ENCODE data around the gene AMMECR1L.
"Not testable (repeated sequence)": the region's sequence is repeated elsewhere in the genome, so short reads cannot be mapped to it uniquely, and the experiment has no call there.

The AMMECR1L gene

GRCh38 chr2:127844973-127845372 is 40.8 kb downstream of the AMMECR1L start:
- H3K27ac ChIP-seq (ENCODE audit: low read depth, low read length), result no peak overlapping the region
- H3K4me3 ChIP-seq (ENCODE audit: low read depth in 1 of 2, low read length in 2 of 2), result no peak overlapping the region
- no peaks in the 10 kb centered on the region for H3K4me1 ChIP-seq (ENCODE audit: control insufficient read depth in 1 of 2, insufficient read depth in 2 of 2, low read length in 2 of 2)
- no peaks in the 10 kb centered on the region for H3K27me3 ChIP-seq (ENCODE audit: control insufficient read depth in 1 of 2, insufficient read depth in 2 of 2, low read length in 2 of 2)
- H3K9ac ChIP-seq (ENCODE audit: low read depth in 1 of 2, low read length in 2 of 2), result no peak overlapping the region
- peaks cover 17 to 39% of the 10 kb centered on the region in 2 donors for H3K36me3 ChIP-seq (ENCODE audit: control insufficient read depth in 1 of 2, insufficient read depth in 2 of 2, low read length in 2 of 2)
- no peaks in the 10 kb centered on the region for H3K9me3 ChIP-seq (ENCODE audit: control insufficient read depth in 1 of 2, low read length in 2 of 2)

DNA sequence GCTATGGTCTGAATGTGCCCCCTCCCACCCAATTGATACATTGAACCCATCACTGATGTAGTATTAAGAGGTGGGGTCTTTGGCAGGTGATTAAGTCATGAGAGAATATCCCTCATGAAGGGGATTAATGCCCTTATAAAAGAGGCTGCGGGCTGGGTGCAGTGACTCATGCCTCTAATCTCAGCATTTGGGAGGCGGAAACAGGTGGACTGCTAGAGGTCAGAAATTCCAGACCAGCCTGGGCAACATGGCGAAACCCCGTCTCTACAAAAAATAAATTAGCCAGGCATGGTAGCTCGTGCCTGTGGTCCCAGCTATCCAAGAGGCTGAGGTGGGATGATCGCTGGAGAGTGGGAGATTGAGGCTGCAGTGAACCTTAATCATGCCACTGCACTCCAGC is 42.1 kb downstream of the AMMECR1L start:
- H3K9me3 ChIP-seq (ENCODE audit: control insufficient read depth in 1 of 2, low read length in 2 of 2), result no peaks in the 10 kb centered on the region
- no peaks in the 10 kb centered on the region for H3K27me3 ChIP-seq (ENCODE audit: control insufficient read depth in 1 of 2, insufficient read depth in 2 of 2, low read length in 2 of 2)
- H3K4me3 ChIP-seq (ENCODE audit: low read depth in 1 of 2, low read length in 2 of 2), result no peak overlapping the region
- H3K9ac ChIP-seq (ENCODE audit: low read depth in 1 of 2, low read length in 2 of 2), result no peak overlapping the region
- H3K4me1 ChIP-seq (ENCODE audit: control insufficient read depth in 1 of 2, insufficient read depth in 2 of 2, low read length in 2 of 2), result no peaks in the 10 kb centered on the region
- H3K27ac ChIP-seq (ENCODE audit: low read depth, low read length), result no peak overlapping the region
- peaks cover 17 to 32% of the 10 kb centered on the region in 2 donors for H3K36me3 ChIP-seq (ENCODE audit: control insufficient read depth in 1 of 2, insufficient read depth in 2 of 2, low read length in 2 of 2)

- H3K4me1 ChIP-seq (ENCODE audit: control insufficient read depth in 1 of 2, insufficient read depth in 2 of 2, low read length in 2 of 2), result no peaks in the 10 kb centered on the region
- H3K27ac ChIP-seq (ENCODE audit: low read depth, low read length), result no peak overlapping the region
- H3K36me3 ChIP-seq (ENCODE audit: control insufficient read depth in 1 of 2, insufficient read depth in 2 of 2, low read length in 2 of 2), result peaks cover 8 to 14% of the 10 kb centered on the region in 2 donors
- H3K9me3 ChIP-seq (ENCODE audit: control insufficient read depth in 1 of 2, low read length in 2 of 2), result no peaks in the 10 kb centered on the region
- no peaks in the 10 kb centered on the region for H3K27me3 ChIP-seq (ENCODE audit: control insufficient read depth in 1 of 2, insufficient read depth in 2 of 2, low read length in 2 of 2)
- H3K9ac ChIP-seq (ENCODE audit: low read depth in 1 of 2, low read length in 2 of 2), result no peak overlapping the region
- no peak overlapping the region for H3K4me3 ChIP-seq (ENCODE audit: low read depth in 1 of 2, low read length in 2 of 2)
These were observed 44.1 kb downstream of the AMMECR1L start for GRCh38 chr2:127841466-127842178.

DNA sequence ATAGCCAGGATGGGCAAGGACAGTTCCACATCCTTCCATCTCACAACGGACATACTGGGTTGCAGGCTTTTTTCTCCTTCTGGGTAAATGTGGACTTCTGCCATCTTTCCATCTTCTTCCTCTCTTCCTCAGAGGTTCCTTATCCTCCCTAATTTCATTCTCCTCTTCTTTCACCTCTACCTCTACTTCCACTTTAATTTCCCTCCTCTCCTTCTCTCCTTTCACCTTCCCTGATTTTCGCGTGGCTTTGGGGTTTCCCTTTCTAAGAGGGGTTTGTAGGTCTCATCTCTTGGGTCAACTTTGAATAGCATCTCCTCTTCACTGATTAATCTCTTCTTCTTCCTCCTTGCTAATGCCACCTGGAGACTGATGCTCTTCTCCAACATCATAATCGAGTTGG is 44.9 kb downstream of the AMMECR1L start:
- H3K4me1 ChIP-seq (ENCODE audit: control insufficient read depth in 1 of 2, insufficient read depth in 2 of 2, low read length in 2 of 2), result no peaks in the 10 kb centered on the region
- no peak overlapping the region for H3K27ac ChIP-seq (ENCODE audit: low read depth, low read length)
- peaks cover 4 to 6% of the 10 kb centered on the region in 2 donors for H3K36me3 ChIP-seq (ENCODE audit: control insufficient read depth in 1 of 2, insufficient read depth in 2 of 2, low read length in 2 of 2)
- H3K4me3 ChIP-seq (ENCODE audit: low read depth in 1 of 2, low read length in 2 of 2), result no peak overlapping the region
- no peaks in the 10 kb centered on the region for H3K9me3 ChIP-seq (ENCODE audit: control insufficient read depth in 1 of 2, low read length in 2 of 2)
- H3K9ac ChIP-seq (ENCODE audit: low read depth in 1 of 2, low read length in 2 of 2), result no peak overlapping the region
- H3K27me3 ChIP-seq (ENCODE audit: control insufficient read depth in 1 of 2, insufficient read depth in 2 of 2, low read length in 2 of 2), result no peaks in the 10 kb centered on the region

DNA sequence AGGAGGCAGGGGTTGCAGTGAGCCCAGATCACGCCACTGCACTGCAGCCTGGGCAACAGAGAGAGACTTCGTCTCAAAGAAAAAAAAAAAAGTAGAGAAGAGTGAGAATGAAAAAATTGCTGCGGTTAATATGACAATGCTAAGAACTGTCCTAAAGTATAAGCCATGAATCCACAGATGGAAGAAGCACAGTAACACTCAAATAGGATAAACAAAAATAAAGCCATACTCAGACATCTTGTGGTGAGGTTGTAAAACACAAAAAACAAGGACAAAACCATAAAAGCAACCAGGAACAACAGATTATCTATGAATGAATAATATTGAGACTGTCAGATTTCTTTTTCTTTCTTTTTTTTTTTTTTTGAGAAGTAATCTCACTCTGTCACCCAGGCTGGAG is 50.8 kb downstream of the AMMECR1L start:
- H3K9me3 ChIP-seq (ENCODE audit: control insufficient read depth in 1 of 2, low read length in 2 of 2), result no peaks in the 10 kb centered on the region
- no peaks in the 10 kb centered on the region for H3K27me3 ChIP-seq (ENCODE audit: control insufficient read depth in 1 of 2, insufficient read depth in 2 of 2, low read length in 2 of 2)
- H3K27ac ChIP-seq (ENCODE audit: low read depth, low read length), result no peak overlapping the region
- H3K4me3 ChIP-seq (ENCODE audit: low read depth in 1 of 2, low read length in 2 of 2), result no peak overlapping the region
- peaks cover 5 to 7% of the 10 kb centered on the region in 2 donors for H3K4me1 ChIP-seq (ENCODE audit: control insufficient read depth in 1 of 2, insufficient read depth in 2 of 2, low read length in 2 of 2)
- H3K36me3 ChIP-seq (ENCODE audit: control insufficient read depth in 1 of 2, insufficient read depth in 2 of 2, low read length in 2 of 2), result no peaks in the 10 kb centered on the region
- no peak overlapping the region for H3K9ac ChIP-seq (ENCODE audit: low read depth in 1 of 2, low read length in 2 of 2)

DNA sequence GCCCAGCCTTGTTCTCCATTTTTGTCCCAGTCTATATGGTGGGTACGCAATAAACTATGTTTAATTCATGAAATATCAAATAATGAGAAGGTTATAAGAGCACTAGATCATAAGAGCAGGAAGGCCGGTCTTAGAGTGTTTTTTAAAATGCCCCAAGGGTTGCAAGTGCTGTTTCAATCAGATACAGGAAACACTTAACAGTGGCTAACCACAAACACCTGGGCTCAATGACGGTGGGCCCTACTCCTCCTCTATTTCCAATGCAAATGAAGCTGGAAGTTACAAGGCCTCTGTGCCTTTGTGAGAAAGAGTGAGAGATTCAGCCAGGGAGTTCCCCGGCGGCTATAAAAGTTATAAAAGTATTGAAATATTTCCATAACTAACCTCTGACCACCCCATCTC is 55.9 kb downstream of the AMMECR1L start:
- no peak overlapping the region for H3K4me3 ChIP-seq (ENCODE audit: low read depth in 1 of 2, low read length in 2 of 2)
- no peak overlapping the region for H3K27ac ChIP-seq (ENCODE audit: low read depth, low read length)
- no peak overlapping the region for H3K9ac ChIP-seq (ENCODE audit: low read depth in 1 of 2, low read length in 2 of 2)
- no peaks in the 10 kb centered on the region for H3K36me3 ChIP-seq (ENCODE audit: control insufficient read depth in 1 of 2, insufficient read depth in 2 of 2, low read length in 2 of 2)
- H3K9me3 ChIP-seq (ENCODE audit: control insufficient read depth in 1 of 2, low read length in 2 of 2), result no peaks in the 10 kb centered on the region
- no peaks in the 10 kb centered on the region for H3K27me3 ChIP-seq (ENCODE audit: control insufficient read depth in 1 of 2, insufficient read depth in 2 of 2, low read length in 2 of 2)
- H3K4me1 ChIP-seq (ENCODE audit: control insufficient read depth in 1 of 2, insufficient read depth in 2 of 2, low read length in 2 of 2), result peaks cover 10 to 13% of the 10 kb centered on the region in 2 donors

DNA sequence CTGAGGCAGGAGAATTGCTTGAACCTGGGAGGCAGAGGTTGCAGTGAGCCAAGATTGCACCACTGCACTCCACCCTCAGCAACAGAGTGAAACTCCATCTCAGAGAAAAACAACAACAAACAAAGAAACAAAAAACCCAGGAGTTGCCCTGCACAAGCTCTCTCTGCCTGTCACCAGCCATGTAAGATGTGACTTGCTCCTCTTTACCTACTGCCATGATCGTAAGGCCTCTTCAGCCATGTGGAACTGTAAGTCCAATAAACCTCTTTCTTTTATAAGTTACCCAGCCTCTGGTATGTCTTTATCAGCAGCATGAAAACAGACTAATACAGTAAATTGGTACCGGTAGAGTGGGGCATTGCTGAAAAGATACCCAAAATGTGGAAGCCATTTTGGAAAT is 59.0 kb downstream of the AMMECR1L start:
- H3K27ac ChIP-seq (ENCODE audit: low read depth, low read length); H3K9me3 ChIP-seq (ENCODE audit: control insufficient read depth in 1 of 2, low read length in 2 of 2); H3K36me3 ChIP-seq (ENCODE audit: control insufficient read depth in 1 of 2, insufficient read depth in 2 of 2, low read length in 2 of 2); H3K9ac ChIP-seq (ENCODE audit: low read depth in 1 of 2, low read length in 2 of 2); H3K4me3 ChIP-seq (ENCODE audit: low read depth in 1 of 2, low read length in 2 of 2); H3K27me3 ChIP-seq (ENCODE audit: control insufficient read depth in 1 of 2, insufficient read depth in 2 of 2, low read length in 2 of 2): not testable (repeated sequence)
- H3K4me1 ChIP-seq (ENCODE audit: control insufficient read depth in 1 of 2, insufficient read depth in 2 of 2, low read length in 2 of 2), result peaks cover 10 to 12% of the 10 kb centered on the region in 2 donors

- Histone ChIP-seq H3K9ac (ENCODE audit: low read depth in 1 of 2, low read length in 2 of 2) (no peak overlapping the region), H3K36me3 (ENCODE audit: control insufficient read depth in 1 of 2, insufficient read depth in 2 of 2, low read length in 2 of 2) (no peaks in the 10 kb centered on the region), H3K9me3 (ENCODE audit: control insufficient read depth in 1 of 2, low read length in 2 of 2) (peaks cover 0 to 6% of the 10 kb centered on the region in 2 donors), H3K4me3 (ENCODE audit: low read depth in 1 of 2, low read length in 2 of 2) (no peak overlapping the region), H3K27ac (ENCODE audit: low read depth, low read length) (no peak overlapping the region), H3K4me1 (ENCODE audit: control insufficient read depth in 1 of 2, insufficient read depth in 2 of 2, low read length in 2 of 2) (peaks cover 6 to 7% of the 10 kb centered on the region in 2 donors), H3K27me3 (ENCODE audit: control insufficient read depth in 1 of 2, insufficient read depth in 2 of 2, low read length in 2 of 2) (no peaks in the 10 kb centered on the region)
These were observed 59.7 kb downstream of the AMMECR1L start for GRCh38 chr2:127826047-127826446.

DNA sequence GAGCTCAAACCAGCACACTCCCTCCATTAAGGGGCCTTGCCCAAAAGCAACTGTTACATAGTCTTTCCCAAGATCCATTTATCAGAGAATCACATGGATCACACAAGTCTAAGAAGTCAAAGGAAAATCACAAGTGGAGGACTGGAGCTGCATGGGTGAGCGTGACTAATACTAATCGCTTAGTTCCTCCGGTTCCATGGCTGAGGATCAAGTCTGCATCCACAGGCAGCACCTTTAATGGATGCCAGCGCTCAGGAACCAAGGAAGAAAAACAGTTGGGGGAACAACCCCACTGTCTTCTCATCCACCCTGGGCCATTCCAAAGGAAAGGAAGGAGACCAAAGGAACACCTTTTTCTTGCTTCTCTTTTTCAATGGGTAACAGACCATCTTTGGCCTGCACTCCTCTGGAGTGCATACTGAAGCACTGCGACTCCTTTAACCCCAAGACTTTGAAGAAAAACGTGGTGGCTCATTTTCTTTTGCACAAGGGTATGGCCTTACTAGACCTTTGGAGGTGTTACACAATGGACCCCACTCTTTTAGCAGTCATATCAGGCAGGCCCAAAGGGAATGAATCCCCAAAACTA is 65.6 kb downstream of the AMMECR1L start:
- no peaks in the 10 kb centered on the region for H3K36me3 ChIP-seq (ENCODE audit: control insufficient read depth in 1 of 2, insufficient read depth in 2 of 2, low read length in 2 of 2)
- H3K27ac ChIP-seq (ENCODE audit: low read depth, low read length), result no peak overlapping the region
- no peaks in the 10 kb centered on the region for H3K27me3 ChIP-seq (ENCODE audit: control insufficient read depth in 1 of 2, insufficient read depth in 2 of 2, low read length in 2 of 2)
- H3K4me3 ChIP-seq (ENCODE audit: low read depth in 1 of 2, low read length in 2 of 2), result no peak overlapping the region
- peaks cover 19 to 21% of the 10 kb centered on the region in 2 donors for H3K9me3 ChIP-seq (ENCODE audit: control insufficient read depth in 1 of 2, low read length in 2 of 2)
- H3K9ac ChIP-seq (ENCODE audit: low read depth in 1 of 2, low read length in 2 of 2), result no peak overlapping the region
- H3K4me1 ChIP-seq (ENCODE audit: control insufficient read depth in 1 of 2, insufficient read depth in 2 of 2, low read length in 2 of 2), result no peaks in the 10 kb centered on the region

- Histone ChIP-seq H3K27me3 (ENCODE audit: control insufficient read depth in 1 of 2, insufficient read depth in 2 of 2, low read length in 2 of 2) (no peaks in the 10 kb centered on the region), H3K27ac (ENCODE audit: low read depth, low read length) (no peak overlapping the region), H3K9ac (ENCODE audit: low read depth in 1 of 2, low read length in 2 of 2) (no peak overlapping the region), H3K4me1 (ENCODE audit: control insufficient read depth in 1 of 2, insufficient read depth in 2 of 2, low read length in 2 of 2) (no peaks in the 10 kb centered on the region), H3K36me3 (ENCODE audit: control insufficient read depth in 1 of 2, insufficient read depth in 2 of 2, low read length in 2 of 2) (no peaks in the 10 kb centered on the region), H3K9me3 (ENCODE audit: control insufficient read depth in 1 of 2, low read length in 2 of 2) (peaks cover 19 to 21% of the 10 kb centered on the region in 2 donors), H3K4me3 (ENCODE audit: low read depth in 1 of 2, low read length in 2 of 2) (no peak overlapping the region)
These were observed 66.8 kb downstream of the AMMECR1L start for GRCh38 chr2:127818794-127819425.

Data from duodenal mucosa (tissue), 2 donors.